Mucosa of stomach (tissue), 1 donor: ENCODE measurements around the gene ACP3.
"Not testable (repeated sequence)": the region's sequence is repeated elsewhere in the genome, so short reads cannot be mapped to it uniquely, and the experiment has no call there.

ENCODE experiments used
- H3K27me3 ChIP-seq: one replicate; pipeline ENCODE4 v1.7.0; 2013; ENCODE audit warnings: mild to moderate bottlenecking, low read length; ENCODE audit not compliant: control insufficient read depth, insufficient read depth
- H3K36me3 ChIP-seq: one replicate; pipeline ENCODE4 v1.7.0; 2013; ENCODE audit warnings: low read length; ENCODE audit not compliant: control insufficient read depth, insufficient read depth
- H3K4me1 ChIP-seq: one replicate; pipeline ENCODE4 v1.7.0; 2013; ENCODE audit warnings: mild to moderate bottlenecking, low read length; ENCODE audit not compliant: control insufficient read depth, insufficient read depth
- H3K4me3 ChIP-seq: one replicate; pipeline ENCODE4 v1.7.0; 2013; ENCODE audit warnings: low read length
- H3K9ac ChIP-seq: one replicate; pipeline ENCODE4 v1.7.0; 2013; ENCODE audit warnings: mild to moderate bottlenecking, low read length, moderate library complexity
- H3K9me3 ChIP-seq: one replicate; pipeline ENCODE4 v1.7.0; 2013; ENCODE audit warnings: mild to moderate bottlenecking, low read length, moderate library complexity; ENCODE audit not compliant: control insufficient read depth
- donor health status: Pancreatic carcinoma.

ACP3 gene

DNA sequence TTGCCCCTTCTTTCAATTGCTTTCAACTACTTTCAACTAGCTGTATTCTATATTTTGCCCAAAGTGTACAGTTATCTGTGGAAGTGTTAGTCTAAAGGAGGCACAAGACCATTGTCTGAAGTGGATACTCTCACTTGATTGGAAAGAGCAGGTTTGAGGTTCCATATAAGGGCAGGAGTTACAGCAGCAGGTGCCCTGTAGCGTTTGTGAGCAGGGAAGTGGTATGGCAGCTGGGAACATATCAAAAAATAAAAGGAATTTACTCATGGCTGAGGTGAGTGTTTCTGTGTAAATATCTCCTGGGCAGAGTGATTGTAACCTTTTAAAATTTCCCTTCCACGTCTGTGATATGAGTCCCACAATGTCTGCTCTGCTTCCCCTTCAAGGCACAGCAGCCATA, 61.6 kb downstream of the ACP3 start:
- H3K4me3 ChIP-seq, result no peak overlapping the region
- peaks cover 3% of the 10 kb centered on the region for H3K4me1 ChIP-seq
- no peaks in the 10 kb centered on the region for H3K27me3 ChIP-seq
- H3K9me3 ChIP-seq, result no peaks in the 10 kb centered on the region
- H3K9ac ChIP-seq, result no peak overlapping the region
- H3K36me3 ChIP-seq, result no peaks in the 10 kb centered on the region

GRCh38 chr3:132380920-132381319, 63.7 kb downstream of the ACP3 start:
- Histone ChIP-seq H3K36me3 (no peaks in the 10 kb centered on the region), H3K27me3 (no peaks in the 10 kb centered on the region), H3K9me3 (no peaks in the 10 kb centered on the region), H3K4me1 (peaks cover 3% of the 10 kb centered on the region), H3K4me3 (no peak overlapping the region), H3K9ac (no peak overlapping the region)

DNA sequence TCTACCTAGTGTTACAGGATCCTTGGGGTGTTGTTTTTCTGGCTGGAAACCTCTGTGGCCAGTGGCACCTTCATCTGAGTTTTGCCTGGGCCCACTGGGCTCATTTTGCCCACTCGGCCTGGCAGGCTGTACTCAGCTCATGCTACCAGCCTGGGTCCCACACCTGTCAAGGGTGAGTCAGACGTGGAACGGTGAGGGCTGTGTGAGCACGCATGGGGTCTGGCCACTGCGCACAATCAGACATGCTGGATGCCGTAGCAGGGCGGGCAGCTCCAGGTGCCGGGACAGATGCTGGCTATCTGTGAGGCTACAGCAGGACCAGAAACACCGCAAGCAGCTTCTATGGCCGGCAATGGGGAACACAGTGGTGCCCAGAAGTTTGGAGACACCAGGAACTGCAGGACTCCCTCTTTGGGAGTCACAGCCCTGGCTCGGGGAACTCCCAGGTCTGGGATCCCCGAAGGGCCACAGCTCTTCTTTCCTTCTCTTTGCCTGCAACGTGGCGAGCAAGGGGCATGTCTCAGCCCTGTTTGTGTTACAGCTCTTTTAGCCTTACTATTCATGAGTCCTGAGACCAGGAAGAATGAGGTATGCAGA, 64.2 kb downstream of the ACP3 start:
- no peaks in the 10 kb centered on the region for H3K27me3 ChIP-seq
- H3K9me3 ChIP-seq, result no peaks in the 10 kb centered on the region
- peaks cover 3% of the 10 kb centered on the region for H3K4me1 ChIP-seq

GRCh38 chr3:132382267-132382666, 65.1 kb downstream of the ACP3 start:
- H3K4me1 ChIP-seq, result peaks cover 3% of the 10 kb centered on the region
- no peaks in the 10 kb centered on the region for H3K27me3 ChIP-seq
- no peak overlapping the region for H3K9ac ChIP-seq
- no peaks in the 10 kb centered on the region for H3K9me3 ChIP-seq
- no peaks in the 10 kb centered on the region for H3K36me3 ChIP-seq
- H3K4me3 ChIP-seq, result no peak overlapping the region

More for the DNA sequence above, 64.2 kb downstream of the ACP3 start:
- Histone ChIP-seq H3K36me3 (no peaks in the 10 kb centered on the region), H3K9ac (no peak overlapping the region), H3K4me3 (no peak overlapping the region)

DNA sequence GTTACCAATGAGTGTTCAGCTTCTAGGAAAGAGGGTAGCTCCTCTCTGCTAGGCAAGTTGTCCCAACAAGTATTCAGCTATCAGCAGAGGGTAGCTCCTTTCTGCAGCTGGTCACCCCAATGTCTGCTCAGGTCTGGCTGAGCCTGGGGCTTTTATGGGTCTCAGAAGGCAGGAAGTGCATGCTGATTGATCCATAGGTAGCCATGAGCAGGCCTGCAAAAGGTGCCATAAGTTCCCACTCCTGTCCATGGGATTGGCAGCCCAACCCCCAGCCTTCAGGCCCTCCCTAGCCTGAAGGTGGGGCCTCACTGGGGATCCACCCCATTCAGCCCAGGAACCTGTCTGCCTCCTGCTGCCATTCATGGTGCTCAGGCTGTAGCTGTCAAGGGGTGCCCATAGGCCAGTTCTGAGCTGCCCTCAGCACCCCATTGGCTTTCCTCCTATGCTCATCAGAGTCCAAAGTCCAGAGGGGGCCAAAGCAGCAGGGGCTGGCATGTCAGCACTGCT, 65.5 kb downstream of the ACP3 start:
- no peak overlapping the region for H3K9ac ChIP-seq
- no peaks in the 10 kb centered on the region for H3K9me3 ChIP-seq
- no peak overlapping the region for H3K4me3 ChIP-seq
- H3K4me1 ChIP-seq, result peaks cover 3% of the 10 kb centered on the region
- H3K27me3 ChIP-seq, result no peaks in the 10 kb centered on the region
- no peaks in the 10 kb centered on the region for H3K36me3 ChIP-seq

DNA sequence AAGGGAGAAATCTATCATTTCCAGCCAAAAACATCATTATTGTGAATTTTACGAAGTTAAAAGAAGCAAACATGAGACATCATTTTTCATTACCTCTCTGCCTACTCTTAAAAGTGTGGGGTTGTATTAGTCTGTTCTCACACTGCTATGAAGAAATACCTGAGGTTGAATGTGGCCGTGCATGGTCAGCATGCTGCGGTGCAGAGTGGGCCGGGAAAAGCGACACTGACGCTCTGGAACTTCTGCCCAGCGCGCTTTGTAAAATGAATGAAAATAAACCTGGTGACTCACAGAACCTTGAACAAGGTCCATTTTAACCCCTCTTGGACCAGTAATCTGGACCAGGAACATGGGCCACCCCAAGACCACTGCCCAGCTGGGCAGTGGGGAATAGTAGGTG, 69.1 kb downstream of the ACP3 start:
- Histone ChIP-seq H3K9me3 (no peaks in the 10 kb centered on the region), H3K4me3 (no peak overlapping the region), H3K36me3 (no peaks in the 10 kb centered on the region), H3K9ac (no peak overlapping the region), H3K4me1 (no peaks in the 10 kb centered on the region), H3K27me3 (no peaks in the 10 kb centered on the region)

- not testable (repeated sequence) for H3K27me3 ChIP-seq, H3K9me3 ChIP-seq, H3K9ac ChIP-seq, H3K4me1 ChIP-seq, H3K36me3 ChIP-seq, H3K4me3 ChIP-seq
Measured at GRCh38 chr3:132392675-132393074, 75.5 kb downstream of the ACP3 start.

DNA sequence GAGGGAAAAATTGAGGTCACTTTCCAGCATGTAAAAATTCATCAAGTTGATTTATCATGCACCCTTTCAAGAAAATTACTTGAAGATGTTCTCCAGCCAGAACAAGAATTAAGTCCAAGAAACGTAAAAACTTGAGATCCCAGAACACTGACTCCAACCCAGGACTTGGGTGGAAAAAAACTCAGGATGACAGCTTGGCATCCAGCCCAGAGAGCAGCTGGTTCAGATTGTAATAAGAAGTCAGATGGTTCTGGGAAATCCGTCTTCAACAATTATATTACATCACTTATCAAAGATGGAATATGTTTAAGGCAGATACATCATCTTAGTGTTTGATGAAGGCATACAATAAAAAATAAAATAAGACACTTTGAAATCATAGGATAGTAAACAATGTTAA, 77.1 kb downstream of the ACP3 start:
- H3K27me3 ChIP-seq, result no peaks in the 10 kb centered on the region
- no peak overlapping the region for H3K4me3 ChIP-seq
- H3K36me3 ChIP-seq, result no peaks in the 10 kb centered on the region
- H3K9ac ChIP-seq, result no peak overlapping the region
- H3K4me1 ChIP-seq, result no peaks in the 10 kb centered on the region
- no peaks in the 10 kb centered on the region for H3K9me3 ChIP-seq

- Histone ChIP-seq H3K9me3 (no peaks in the 10 kb centered on the region), H3K4me3 (no peak overlapping the region), H3K4me1 (no peaks in the 10 kb centered on the region), H3K27me3 (no peaks in the 10 kb centered on the region), H3K36me3 (no peaks in the 10 kb centered on the region), H3K9ac (no peak overlapping the region)
Measured at GRCh38 chr3:132395126-132395525, 77.9 kb downstream of the ACP3 start.

GRCh38 chr3:132396255-132396654, 79.0 kb downstream of the ACP3 start:
- Histone ChIP-seq H3K4me3 (no peak overlapping the region), H3K9ac (no peak overlapping the region), H3K9me3 (no peaks in the 10 kb centered on the region), H3K27me3 (no peaks in the 10 kb centered on the region), H3K36me3 (no peaks in the 10 kb centered on the region), H3K4me1 (no peaks in the 10 kb centered on the region)

DNA sequence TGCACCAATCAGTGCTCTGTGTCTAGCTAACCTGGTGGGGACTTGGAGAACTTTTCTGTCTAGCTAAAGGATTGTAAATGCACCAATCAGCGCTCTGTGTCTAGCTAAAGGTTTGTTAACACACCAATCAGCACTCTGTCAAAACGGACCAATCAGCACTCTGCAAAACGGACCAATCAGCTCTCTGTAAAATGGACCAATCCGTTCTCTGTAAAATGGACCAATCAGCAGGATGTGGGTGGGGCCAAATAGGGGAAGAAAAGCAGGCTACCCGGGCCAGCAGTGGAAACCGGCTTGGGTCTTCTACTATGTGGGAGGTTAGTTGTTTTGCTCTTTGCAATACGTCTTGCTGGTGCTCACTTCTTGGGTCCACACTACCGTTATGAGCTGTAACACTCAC, 79.6 kb downstream of the ACP3 start:
- H3K4me3 ChIP-seq, H3K36me3 ChIP-seq, H3K27me3 ChIP-seq, H3K9me3 ChIP-seq, H3K9ac ChIP-seq, H3K4me1 ChIP-seq: not testable (repeated sequence)

GRCh38 chr3:132399054-132399929, 82.1 kb downstream of the ACP3 start:
- Histone ChIP-seq H3K4me3 (no peak overlapping the region), H3K9ac (no peak overlapping the region), H3K27me3 (no peaks in the 10 kb centered on the region), H3K36me3 (no peaks in the 10 kb centered on the region), H3K9me3 (no peaks in the 10 kb centered on the region), H3K4me1 (no peaks in the 10 kb centered on the region)
